Endothelial cell of umbilical vein (primary cell): ENCODE results near the gene DEFB123. TPM values are rescaled to one million over a fixed set of nuclear protein-coding genes. Genes with fewer than 3 reads are reported as not detected.

Experiments used
- BruUV-seq: library from RNA; stranded (reverse); fragments of 400-500 nt; replicated peaks from 2 replicates; lab custom pipeline; 2021; lab: Mats Ljungman, UMichigan
- CTCF ChIA-PET: fragments of 300-600, 350-600 bp; sonication (Branson Sonifier 250); formaldehyde crosslinking; loops from one replicate; lab custom pipeline; 2021; ENCODE audit warnings: antibody characterized with exemption, inconsistent platforms; lab: Charles Lee
- POLR2A ChIA-PET: fragments of 300-600, 350-600 bp; sonication (Branson Sonifier 250); formaldehyde crosslinking; loops from one replicate; lab custom pipeline; 2021; ENCODE audit warnings: antibody characterized with exemption, inconsistent platforms; lab: Charles Lee
- DNase-seq: peaks from one replicate; pipeline ENCODE4 v3.0.0-alpha.2; 2011; ENCODE audit warnings: low read depth, low spot score
- FAIRE-seq: peaks from 2 replicates; lab custom pipeline; 2011; peaks lifted over from hg19 to GRCh38; lab: Jason Lieb, UNC
- H2AFZ ChIP-seq: 2 replicates; pipeline ENCODE4 v1.6.0; 2012; ENCODE audit warnings: low read depth, low read length, control low read depth, inconsistent platforms
- H3K27ac ChIP-seq: 2 replicates; pipeline ENCODE4 v1.5.1; 2011; ENCODE audit warnings: low read depth, mild to moderate bottlenecking, control low read depth, low read length, moderate library complexity; ENCODE audit not compliant: insufficient read depth
- H3K27me3 ChIP-seq, 2 experiments: 2 replicates each; pipeline versions ENCODE4 v1.6.0 to v1.6.1; 2011; ENCODE audit warnings: low read length in 2 of 2, mixed read lengths in 1 of 2; ENCODE audit not compliant: control insufficient read depth in 2 of 2, insufficient read depth in 2 of 2
- H3K36me3 ChIP-seq, 2 experiments: 2 replicates in 1 of 2; 3 replicates in 1 of 2; pipeline ENCODE4 v1.5.1; 2011; ENCODE audit warnings: low read length in 2 of 2, mild to moderate bottlenecking in 1 of 2, moderate library complexity in 1 of 2; ENCODE audit not compliant: control insufficient read depth in 2 of 2, insufficient read depth in 2 of 2; ENCODE audit errors: extremely low read depth in 1 of 2
- H3K4me1 ChIP-seq: 3 replicates; pipeline ENCODE4 v1.5.1; 2011; ENCODE audit warnings: mild to moderate bottlenecking, low read length; ENCODE audit not compliant: control insufficient read depth, insufficient read depth; ENCODE audit errors: extremely low read depth
- H3K4me2 ChIP-seq: 2 replicates; pipeline ENCODE4 v1.6.1; 2011; ENCODE audit warnings: low read length, control low read depth, mixed read lengths; ENCODE audit not compliant: insufficient read depth
- H3K4me3 ChIP-seq, 3 experiments: fragments of 200-600 bp in 1 of 3; sonication (generic), shearing (Covaris generic) in 1 of 3; replicated peaks in 1 of 3; 2 replicates each; pipeline ENCODE4 v1.5.1; 2011 to 2016; ENCODE audit warnings: control low read depth in 3 of 3, low read length in 3 of 3, mild to moderate bottlenecking in 2 of 3, inconsistent platforms in 1 of 3, low read depth in 1 of 3, moderate library complexity in 1 of 3; ENCODE audit not compliant: insufficient read depth in 1 of 3
- H3K79me2 ChIP-seq: 2 replicates; pipeline ENCODE4 v1.6.0; 2012; ENCODE audit warnings: low read length, inconsistent platforms; ENCODE audit not compliant: control insufficient read depth, insufficient read depth
- H3K9ac ChIP-seq: replicated peaks from 2 replicates; pipeline ENCODE3; 2011; ENCODE audit warnings: low read length, control low read depth; ENCODE audit not compliant: insufficient read depth; ENCODE audit errors: extremely low read depth
- H3K9me1 ChIP-seq: replicated peaks from 3 replicates; pipeline ENCODE4 v1.6.0; 2011; ENCODE audit warnings: mild to moderate bottlenecking, low read length; ENCODE audit not compliant: control insufficient read depth, insufficient read depth; ENCODE audit errors: extremely low read depth
- H3K9me3 ChIP-seq: replicated peaks from 2 replicates; pipeline ENCODE4 v1.5.1; 2012; ENCODE audit warnings: low read length, inconsistent platforms; ENCODE audit not compliant: control insufficient read depth, insufficient read depth
- H4K20me1 ChIP-seq: replicated peaks from 2 replicates; pipeline ENCODE3; 2011; ENCODE audit warnings: mild to moderate bottlenecking, low read length; ENCODE audit not compliant: control insufficient read depth, insufficient read depth; ENCODE audit errors: extremely low read depth
- CTCF ChIP-seq, 2 donors: IDR thresholded peaks; 1 replicate in 1 of 2; 2 replicates in 1 of 2; pipeline ENCODE4 v1.5.1; 2011; ENCODE audit warnings: low read length in 2 of 2, mild to moderate bottlenecking in 2 of 2, moderate library complexity in 2 of 2, control low read depth in 1 of 2, inconsistent platforms in 1 of 2, low read depth in 1 of 2; ENCODE audit not compliant: insufficient read depth in 1 of 2; ENCODE audit errors: extremely low read depth in 1 of 2
- EZH2 ChIP-seq: IDR thresholded peaks from 2 replicates; pipeline ENCODE4 v1.6.1; 2012; ENCODE audit warnings: borderline replicate concordance, low read depth, mild to moderate bottlenecking, moderate library complexity, low read length, inconsistent platforms; ENCODE audit not compliant: severe bottlenecking
- FOS ChIP-seq: IDR thresholded peaks from 2 replicates; pipeline ENCODE4 v1.6.1; 2011; ENCODE audit warnings: mild to moderate bottlenecking, low read length, moderate library complexity, borderline replicate concordance; ENCODE audit not compliant: insufficient read depth
- GATA2 ChIP-seq: IDR thresholded peaks from 2 replicates; pipeline ENCODE4 v1.7.0; 2011; ENCODE audit warnings: low read depth, mild to moderate bottlenecking, moderate library complexity, mixed read lengths, low read length; ENCODE audit not compliant: insufficient read length, insufficient read depth
- JUN ChIP-seq: IDR thresholded peaks from 2 replicates; pipeline ENCODE4 v1.6.1; 2011; ENCODE audit warnings: borderline replicate concordance, low read depth; ENCODE audit not compliant: insufficient read length, insufficient read depth
- MAX ChIP-seq: IDR thresholded peaks from 2 replicates; pipeline ENCODE4 v1.6.1; 2011; ENCODE audit not compliant: insufficient read depth, insufficient read length
- MYC ChIP-seq: IDR thresholded peaks from one replicate; pipeline ENCODE4 v1.6.1; 2011; ENCODE audit warnings: mild to moderate bottlenecking, low read depth, low read length
- POLR2A ChIP-seq: IDR thresholded peaks from 2 replicates; pipeline ENCODE4 v1.6.1; 2012; ENCODE audit warnings: low read depth, mild to moderate bottlenecking, control low read depth, low read length
- POLR2AphosphoS5 ChIP-seq: IDR thresholded peaks from 2 replicates; pipeline ENCODE4 v1.6.1; 2012; ENCODE audit warnings: low read depth, mild to moderate bottlenecking, control low read depth, low read length, moderate library complexity; ENCODE audit not compliant: insufficient read depth
- dilution Hi-C: fragments of 300-500 bp; cut with MboI; formaldehyde crosslinking; loops from one replicate; pipeline ENCODE4 v1.15.0; 2019; ENCODE audit warnings: low sequenced_read_pairs; ENCODE audit not compliant: extremely low pct_ligation_motif_present
- intact Hi-C: fragments of 100-400 bp; cut with micrococcal nuclease; formaldehyde crosslinking; loops from one replicate; pipeline ENCODE4 v1.10.0; 2022
- polyA plus RNA-seq, 4 experiments: library from polyadenylated mRNA; depleted of rRNA in 3 of 4; stranded (reverse) in 3 of 4; unstranded in 1 of 4; fragments of >200 nt; gene quantifications; 2 replicates each; pipeline versions ENCODE4 v1.2.1 to v1.2.3, GENCODE V29; 2011 to 2012; ENCODE audit warnings: missing spikeins in 1 of 4
- total RNA-seq: library from RNA; stranded (reverse); gene quantifications from 2 replicates; pipeline ENCODE4 v1.2.3, GENCODE V29; 2021

DEFB123 gene
- total and polyA plus RNA-seq, 2 donors (not counting 3 experiments of a cell fraction or from before 2014, with no cell fraction given): not detected

GRCh38 chr20:31474097-31474436 is 33.6 kb downstream of the DEFB123 start:
- no peaks in the 10 kb centered on the region for H3K9me1 ChIP-seq
- H2AFZ ChIP-seq: no peak overlapping the region
- intact Hi-C loops (no loop called here), dilution Hi-C loops (no loop called here)
- H3K9ac ChIP-seq: no peak overlapping the region
- FAIRE-seq (no peak), DNase-seq (no peak)
- BruUV-seq: no TSS peak
- no peaks in the 10 kb centered on the region for H3K9me3 ChIP-seq
- ChIA-PET CTCF (interaction anchor here (2.3 to 2.8 kb wide), 2 partner anchors 14 to 29 kb away, joined by 9 to 26 read pairs; no protein-coding TSS in a partner anchor), POLR2A (no interaction called here)
- TF ChIP-seq GATA2 (no peak), EZH2 (no peak), MYC (no peak), JUN (no peak), MAX (no peak), FOS (no peak), CTCF (IDR thresholded peaks at IDR 0.05; ENCODE audit: extremely low read depth in 1 of 2, insufficient read depth in 1 of 2, low read depth in 1 of 2, low read length in 2 of 2) (no peak), POLR2A (no peak), POLR2AphosphoS5 (no peak)
- H3K36me3 ChIP-seq: no peaks in the 10 kb centered on the region
- no peak overlapping the region for H3K27ac ChIP-seq
- H3K4me2 ChIP-seq: no peak overlapping the region
- H3K4me1 ChIP-seq: peaks cover 2% of the 10 kb centered on the region
- H3K79me2 ChIP-seq: no peaks in the 10 kb centered on the region
- H3K27me3 ChIP-seq: peaks cover 9 to 11% of the 10 kb centered on the region in 2 experiments
- no peaks in the 10 kb centered on the region for H4K20me1 ChIP-seq
- no peak overlapping the region for H3K4me3 ChIP-seq
